Mesodermal cell (in vitro differentiated cells): ENCODE results near the gene SHISA6.
A peak's percentile ranks its signal among the peaks of the same experiment; 100 is the strongest.

ENCODE experiments used
- H3K27ac ChIP-seq: 2 replicates; pipeline ENCODE4 v1.7.0; 2013; ENCODE audit warnings: mild to moderate bottlenecking, low read depth, low read length, moderate library complexity; ENCODE audit not compliant: severe bottlenecking
- H3K36me3 ChIP-seq: 2 replicates; pipeline ENCODE4 v1.7.1; 2013; ENCODE audit warnings: mild to moderate bottlenecking, low read length, moderate library complexity; ENCODE audit not compliant: control insufficient read depth, insufficient read depth
- H3K4me1 ChIP-seq: one replicate; pipeline ENCODE4 v1.7.1; 2013; ENCODE audit warnings: mild to moderate bottlenecking, low read length; ENCODE audit not compliant: insufficient read depth, control insufficient read depth, poor library complexity, severe bottlenecking
- H3K4me3 ChIP-seq: 2 replicates; pipeline ENCODE4 v1.7.0; 2013; ENCODE audit warnings: low read length, control low read depth, mild to moderate bottlenecking; ENCODE audit not compliant: insufficient read depth, poor library complexity, severe bottlenecking; ENCODE audit errors: extremely low read depth
- H3K9me3 ChIP-seq: 2 replicates; pipeline ENCODE4 v1.7.1; 2013; ENCODE audit warnings: mild to moderate bottlenecking, low read length, moderate library complexity; ENCODE audit not compliant: control insufficient read depth
- WGBS, 2 experiments: methylation state at CpG; one replicate each; pipeline ENCODE4 v1.1.5; 2013; ENCODE audit warnings: missing lambda C conversion rate in 2 of 2; ENCODE audit not compliant: insufficient coverage in 2 of 2; 5-methylcytosine and 5-hydroxymethylcytosine counted together

Gene SHISA6

GRCh38 chr17:11342138-11342537 lies 101.1 kb downstream of the SHISA6 start:
- Histone ChIP-seq H3K9me3 (no peaks in the 10 kb centered on the region), H3K4me1 (no peaks in the 10 kb centered on the region), H3K36me3 (no peaks in the 10 kb centered on the region), H3K27ac (no peak overlapping the region), H3K4me3 (no peak overlapping the region)
- WGBS, 2 experiments = 40 to 50% methylated on average over 2 of the region's 3 CpGs

GRCh38 chr17:11349106-11349505 lies 108.1 kb downstream of the SHISA6 start:
- 63% methylated on average over 2 of the region's 3 CpGs; no CpG with 5 or more reads in 1 of the 2 experiments for WGBS, 2 experiments
- Histone ChIP-seq H3K4me3 (no peak overlapping the region), H3K9me3 (no peaks in the 10 kb centered on the region)

GRCh38 chr17:11351479-11351878 lies 110.5 kb downstream of the SHISA6 start:
- no CpG with 5 or more reads among the region's 2 CpGs for WGBS, 2 experiments
- Histone ChIP-seq H3K9me3 (no peaks in the 10 kb centered on the region), H3K4me1 (no peaks in the 10 kb centered on the region), H3K36me3 (no peaks in the 10 kb centered on the region), H3K27ac (no peak overlapping the region), H3K4me3 (no peak overlapping the region)

More at GRCh38 chr17:11349106-11349505, 108.1 kb downstream of the SHISA6 start:
- H3K36me3 ChIP-seq = no peaks in the 10 kb centered on the region
- no peak overlapping the region for H3K27ac ChIP-seq
- H3K4me1 ChIP-seq = no peaks in the 10 kb centered on the region

- Histone ChIP-seq H3K27ac (no peak overlapping the region), H3K4me3 (no peak overlapping the region), H3K36me3 (no peaks in the 10 kb centered on the region), H3K9me3 (no peaks in the 10 kb centered on the region), H3K4me1 (no peaks in the 10 kb centered on the region)
- WGBS, 2 experiments = 81 to 100% methylated on average over 2 of the region's 5 CpGs
Observed at GRCh38 chr17:11353601-11354000, 112.6 kb downstream of the SHISA6 start.

GRCh38 chr17:11356371-11356770 lies 115.4 kb downstream of the SHISA6 start:
- 90 to 100% methylated on average over 1 to 2 of the region's 2 CpGs for WGBS, 2 experiments
- no peaks in the 10 kb centered on the region for H3K36me3 ChIP-seq
- no peaks in the 10 kb centered on the region for H3K4me1 ChIP-seq
- H3K9me3 ChIP-seq = no peaks in the 10 kb centered on the region
- H3K4me3 ChIP-seq = no peak overlapping the region
- H3K27ac ChIP-seq = no peak overlapping the region

- WGBS, 2 experiments = 92 to 94% methylated on average over 3 to 4 of the region's 5 CpGs
- peak overlapping the region; percentile 69 for H3K27ac ChIP-seq
- H3K9me3 ChIP-seq = no peaks in the 10 kb centered on the region
- H3K36me3 ChIP-seq = no peaks in the 10 kb centered on the region
- no peak overlapping the region for H3K4me3 ChIP-seq
- H3K4me1 ChIP-seq = no peaks in the 10 kb centered on the region
Observed at GRCh38 chr17:11363565-11364117, 122.6 kb downstream of the SHISA6 start.

GRCh38 chr17:11366272-11366850 lies 125.3 kb downstream of the SHISA6 start:
- Histone ChIP-seq H3K4me3 (no peak overlapping the region), H3K27ac (no peak overlapping the region), H3K9me3 (no peaks in the 10 kb centered on the region), H3K4me1 (no peaks in the 10 kb centered on the region), H3K36me3 (no peaks in the 10 kb centered on the region)
- 68 to 69% methylated on average over 4 of the region's 4 CpGs for WGBS, 2 experiments

GRCh38 chr17:11369575-11369974 lies 128.6 kb downstream of the SHISA6 start:
- 88 to 93% methylated on average over 5 to 6 of the region's 6 CpGs for WGBS, 2 experiments
- H3K9me3 ChIP-seq = no peaks in the 10 kb centered on the region
- no peaks in the 10 kb centered on the region for H3K4me1 ChIP-seq
- H3K36me3 ChIP-seq = no peaks in the 10 kb centered on the region
- H3K4me3 ChIP-seq = no peak overlapping the region
- no peak overlapping the region for H3K27ac ChIP-seq

- H3K36me3 ChIP-seq = no peaks in the 10 kb centered on the region
- H3K9me3 ChIP-seq = no peaks in the 10 kb centered on the region
- H3K4me3 ChIP-seq = no peak overlapping the region
- no peak overlapping the region for H3K27ac ChIP-seq
- no peaks in the 10 kb centered on the region for H3K4me1 ChIP-seq
- 88% methylated on average over 2 of the region's 3 CpGs; no CpG with 5 or more reads in 1 of the 2 experiments for WGBS, 2 experiments
Observed at GRCh38 chr17:11372692-11373091, 131.7 kb downstream of the SHISA6 start.

GRCh38 chr17:11378506-11378905 lies 137.5 kb downstream of the SHISA6 start:
- Histone ChIP-seq H3K36me3 (no peaks in the 10 kb centered on the region), H3K4me3 (no peak overlapping the region), H3K9me3 (no peaks in the 10 kb centered on the region), H3K27ac (no peak overlapping the region), H3K4me1 (no peaks in the 10 kb centered on the region)
- 95% methylated on average over 3 of the region's 6 CpGs; no CpG with 5 or more reads in 1 of the 2 experiments for WGBS, 2 experiments

- 83 to 94% methylated on average over 4 to 7 of the region's 7 CpGs for WGBS, 2 experiments
- Histone ChIP-seq H3K4me3 (no peak overlapping the region), H3K36me3 (no peaks in the 10 kb centered on the region), H3K9me3 (no peaks in the 10 kb centered on the region), H3K27ac (no peak overlapping the region), H3K4me1 (no peaks in the 10 kb centered on the region)
Observed at GRCh38 chr17:11380761-11381160, 139.7 kb downstream of the SHISA6 start.
